GM18861 (cell line): Measurements from ENCODE around the gene TRERF1.
"Not testable (repeated sequence)": the region's sequence is repeated elsewhere in the genome, so short reads cannot be mapped to it uniquely, and the experiment has no call there.

Experiments used
- ATAC-seq: cut with Tn5 transposase; IDR thresholded peaks from one replicate; pipeline ENCODE4 v1.9.1; 2021; ENCODE audit not compliant: unreplicated experiment

Gene TRERF1

GRCh38 chr6:42452171-42453030 lies 675 bp upstream of the TRERF1 start:
- no peak for ATAC-seq

GRCh38 chr6:42450477-42451332 lies 1.0 kb downstream of the TRERF1 start:
- ATAC-seq, result no peak

- no peak for ATAC-seq
Measured at GRCh38 chr6:42449917-42450476, 1.7 kb downstream of the TRERF1 start.

- no peak for ATAC-seq
Measured at GRCh38 chr6:42448927-42449659, 2.6 kb downstream of the TRERF1 start.

GRCh38 chr6:42448391-42448790 lies 3.3 kb downstream of the TRERF1 start:
- no peak for ATAC-seq

- ATAC-seq, result no peak
Measured at GRCh38 chr6:42446996-42447395, 4.7 kb downstream of the TRERF1 start.

GRCh38 chr6:42446370-42446769 lies 5.4 kb downstream of the TRERF1 start:
- ATAC-seq, result no peak

- ATAC-seq, result not testable (repeated sequence)
Measured at GRCh38 chr6:42445955-42446354, 5.8 kb downstream of the TRERF1 start.

GRCh38 chr6:42443312-42444060 lies 8.2 kb downstream of the TRERF1 start:
- no peak for ATAC-seq

GRCh38 chr6:42441697-42442081 lies 10.0 kb downstream of the TRERF1 start:
- ATAC-seq, result no peak

- no peak for ATAC-seq
Measured at GRCh38 chr6:42440778-42441696, 10.7 kb downstream of the TRERF1 start.

GRCh38 chr6:42440027-42440426 lies 11.7 kb downstream of the TRERF1 start:
- no peak for ATAC-seq

- no peak for ATAC-seq
Measured at GRCh38 chr6:42436825-42437224, 14.9 kb downstream of the TRERF1 start.

GRCh38 chr6:42434237-42434636 lies 17.5 kb downstream of the TRERF1 start:
- no peak for ATAC-seq

- ATAC-seq, result no peak
Measured at GRCh38 chr6:42433409-42433808, 18.3 kb downstream of the TRERF1 start.

GRCh38 chr6:42431877-42432276 lies 19.8 kb downstream of the TRERF1 start:
- ATAC-seq, result no peak

- ATAC-seq, result no peak
Measured at GRCh38 chr6:42431356-42431755, 20.4 kb downstream of the TRERF1 start.

GRCh38 chr6:42429836-42430235 lies 21.9 kb downstream of the TRERF1 start:
- no peak for ATAC-seq

- no peak for ATAC-seq
Measured at GRCh38 chr6:42429042-42429585, 22.6 kb downstream of the TRERF1 start.
